ENCODE results near the gene ANKRD28.
A peak's percentile ranks its signal among the peaks of the same experiment; 100 is the strongest.
"Not testable (repeated sequence)": the region's sequence is repeated elsewhere in the genome, so short reads cannot be mapped to it uniquely, and the experiment has no call there.

The ANKRD28 gene

GRCh38 chr3:15769256-15769915 is 28.4 kb downstream of the ANKRD28 start:
- DNase-seq, result peak; percentile 28

- peak; percentile 35 for DNase-seq
Measured at GRCh38 chr3:15768421-15769255, 29.1 kb downstream of the ANKRD28 start.

GRCh38 chr3:15766406-15766805 is 31.4 kb downstream of the ANKRD28 start:
- no peak for DNase-seq

- DNase-seq, result no peak
Measured at GRCh38 chr3:15758295-15758694, 39.5 kb downstream of the ANKRD28 start.

GRCh38 chr3:15757824-15758223 is 40.0 kb downstream of the ANKRD28 start:
- DNase-seq, result no peak

- no peak for DNase-seq
Measured at GRCh38 chr3:15756505-15756904, 41.3 kb downstream of the ANKRD28 start.

- DNase-seq, result no peak
Measured at GRCh38 chr3:15755780-15756179, 42.0 kb downstream of the ANKRD28 start.

- no peak for DNase-seq
Measured at GRCh38 chr3:15755181-15755580, 42.6 kb downstream of the ANKRD28 start.

- no peak for DNase-seq
Measured at GRCh38 chr3:15754047-15754446, 43.7 kb downstream of the ANKRD28 start.

GRCh38 chr3:15753056-15753710 is 44.6 kb downstream of the ANKRD28 start:
- DNase-seq, result peak; percentile 50

- DNase-seq, result no peak
Measured at GRCh38 chr3:15750879-15751278, 46.9 kb downstream of the ANKRD28 start.

GRCh38 chr3:15750143-15750542 is 47.6 kb downstream of the ANKRD28 start:
- no peak for DNase-seq

- DNase-seq, result not testable (repeated sequence)
Measured at GRCh38 chr3:15745896-15746295, 51.9 kb downstream of the ANKRD28 start.

- DNase-seq, result no peak
Measured at GRCh38 chr3:15744176-15744575, 53.6 kb downstream of the ANKRD28 start.

GRCh38 chr3:15743587-15744009 is 54.2 kb downstream of the ANKRD28 start:
- no peak for DNase-seq

GRCh38 chr3:15742236-15742635 is 55.5 kb downstream of the ANKRD28 start:
- DNase-seq, result not testable (repeated sequence)

- DNase-seq, result not testable (repeated sequence)
Measured at GRCh38 chr3:15738616-15739005, 59.2 kb downstream of the ANKRD28 start.

- DNase-seq, result no peak
Measured at GRCh38 chr3:15731024-15731423, 66.8 kb downstream of the ANKRD28 start.

- no peak for DNase-seq
Measured at GRCh38 chr3:15728766-15729165, 69.0 kb downstream of the ANKRD28 start.

GRCh38 chr3:15726881-15727280 is 70.9 kb downstream of the ANKRD28 start:
- no peak for DNase-seq

GRCh38 chr3:15726043-15726442 is 71.7 kb downstream of the ANKRD28 start:
- DNase-seq, result no peak

- DNase-seq, result no peak
Measured at GRCh38 chr3:15724446-15724845, 73.3 kb downstream of the ANKRD28 start.

- DNase-seq, result no peak
Measured at GRCh38 chr3:15723624-15723884, 74.2 kb downstream of the ANKRD28 start.

All from hematopoietic multipotent progenitor cell treated with erythropoietin and hydrocortisone succinate and interleukin-3 and kit ligand, for 4 days (in vitro differentiated cells).